ENCODE data around the gene ASTN2.

DNA sequence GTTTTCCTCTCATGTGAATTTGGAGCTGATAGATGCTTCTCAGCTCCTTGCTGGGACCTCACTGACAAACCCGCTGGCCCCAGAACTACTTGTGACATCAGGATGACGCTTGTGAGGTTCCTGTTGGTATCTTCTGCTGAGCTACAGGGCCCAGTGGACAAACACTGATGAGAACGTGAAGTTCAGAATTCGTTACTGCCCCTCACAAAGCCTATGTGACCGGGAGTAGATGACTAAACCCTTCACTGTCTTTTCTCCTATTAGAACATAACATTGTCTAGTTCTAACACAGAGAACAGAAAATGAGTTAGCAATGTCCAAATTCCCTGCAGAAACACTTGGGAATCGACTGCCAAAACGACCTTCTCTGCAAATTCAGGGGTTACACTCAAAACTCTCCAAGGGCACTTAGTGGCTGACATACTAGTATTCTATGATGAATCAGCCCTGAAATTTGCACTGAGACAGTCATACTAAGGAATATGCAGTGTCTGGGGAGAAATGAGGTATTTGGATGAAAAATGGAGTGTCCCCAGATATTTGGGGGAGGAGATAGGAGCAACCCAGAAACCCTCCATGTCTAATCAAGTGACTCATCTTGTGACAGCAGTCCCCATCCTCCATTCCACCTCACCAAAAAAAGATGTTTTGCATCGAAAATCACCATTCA lies 871.0 kb downstream of the ASTN2 start:
- no peak for TF ChIP-seq EZH2 (IDR thresholded peaks at IDR 0.05; ENCODE audit: borderline replicate concordance, low read length)
- TF ChIP-seq, protein P1, sequence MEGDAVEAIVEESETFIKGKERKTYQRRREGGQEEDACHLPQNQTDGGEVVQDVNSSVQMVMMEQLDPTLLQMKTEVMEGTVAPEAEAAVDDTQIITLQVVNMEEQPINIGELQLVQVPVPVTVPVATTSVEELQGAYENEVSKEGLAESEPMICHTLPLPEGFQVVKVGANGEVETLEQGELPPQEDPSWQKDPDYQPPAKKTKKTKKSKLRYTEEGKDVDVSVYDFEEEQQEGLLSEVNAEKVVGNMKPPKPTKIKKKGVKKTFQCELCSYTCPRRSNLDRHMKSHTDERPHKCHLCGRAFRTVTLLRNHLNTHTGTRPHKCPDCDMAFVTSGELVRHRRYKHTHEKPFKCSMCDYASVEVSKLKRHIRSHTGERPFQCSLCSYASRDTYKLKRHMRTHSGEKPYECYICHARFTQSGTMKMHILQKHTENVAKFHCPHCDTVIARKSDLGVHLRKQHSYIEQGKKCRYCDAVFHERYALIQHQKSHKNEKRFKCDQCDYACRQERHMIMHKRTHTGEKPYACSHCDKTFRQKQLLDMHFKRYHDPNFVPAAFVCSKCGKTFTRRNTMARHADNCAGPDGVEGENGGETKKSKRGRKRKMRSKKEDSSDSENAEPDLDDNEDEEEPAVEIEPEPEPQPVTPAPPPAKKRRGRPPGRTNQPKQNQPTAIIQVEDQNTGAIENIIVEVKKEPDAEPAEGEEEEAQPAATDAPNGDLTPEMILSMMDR (IDR thresholded peaks at IDR 0.05; ENCODE audit: low read length), result no peak

Data from OCI-LY1 (cell line).